Gastrocnemius medialis (tissue), 4 donors: Measurements from ENCODE around the gene LCK. TPM values are rescaled to one million over a fixed set of nuclear protein-coding genes. Genes with fewer than 3 reads are reported as not detected.

Experiments
- ATAC-seq, 2 donors: fragments of 150-250 bp; one replicate each; pipeline ENCODE4 v1.9.1; 2016
- DNase-seq, 2 donors: peaks; one replicate each; pipeline ENCODE4 v3.0.0-alpha.2; 2019
- H3K27ac ChIP-seq, 4 donors: fragments of 200-600 bp; sonication (generic); 1 replicate in 1 of 4; 2 replicates in 3 of 4; pipeline ENCODE4 v1.5.1; 2016 to 2018; ENCODE audit warnings: mild to moderate bottlenecking in 2 of 4, moderate library complexity in 1 of 4
- H3K27me3 ChIP-seq, 3 donors: fragments of 200-600 bp; sonication (generic) in 2 of 3; 1 replicate in 1 of 3; 2 replicates in 2 of 3; pipeline versions ENCODE4 v1.5.1 to v1.6.0; 2016 to 2019; ENCODE audit warnings: mild to moderate bottlenecking in 1 of 3, moderate library complexity in 1 of 3
- H3K36me3 ChIP-seq, 2 donors: fragments of 200-600 bp; sonication (generic) in 1 of 2; one replicate each; pipeline ENCODE4 v1.5.1; 2017 to 2018
- H3K4me1 ChIP-seq, 2 donors: fragments of 200-600 bp; sonication (generic) in 1 of 2; one replicate each; pipeline ENCODE4 v1.5.1; 2016 to 2017; ENCODE audit warnings: mild to moderate bottlenecking in 2 of 2
- H3K4me3 ChIP-seq, 4 donors: fragments of 200-600 bp; sonication (generic) in 3 of 4; 1 replicate in 1 of 4; 2 replicates in 3 of 4; pipeline ENCODE4 v1.5.1; 2016 to 2019; ENCODE audit warnings: mild to moderate bottlenecking in 2 of 4
- H3K9me3 ChIP-seq, 3 donors: fragments of 200-600 bp; sonication (generic) in 2 of 3; 1 replicate in 1 of 3; 2 replicates in 2 of 3; pipeline ENCODE4 v1.5.1; 2016 to 2019
- POLR2A ChIP-seq, 2 donors: fragments of 450-650 bp; IDR thresholded peaks; one replicate each; pipeline ENCODE4 v1.6.1; 2017; ENCODE audit warnings: antibody characterized with exemption in 2 of 2, mild to moderate bottlenecking in 2 of 2, moderate library complexity in 2 of 2
- in situ Hi-C, 4 donors: fragments of 200-750 bp; cut with MboI; loops; one replicate each; pipeline versions ENCODE4 v1.15.0 to v1.8.0; 2017; ENCODE audit warnings: low sequenced_read_pairs in 4 of 4
- intact Hi-C: fragments of 100-400 bp; cut with DNase I; formaldehyde crosslinking; loops from one replicate; pipeline ENCODE4 v1.15.1; 2023; ENCODE audit warnings: low total_unique reads
- total RNA-seq, 4 donors: library from RNA; depleted of rRNA; stranded (reverse); fragments of >200 nt; gene quantifications; one replicate each; pipeline versions ENCODE4 v1.1.0 to v1.2.3, GENCODE V29; 2016
- TF ChIP-seq, protein P1 (sequence below), 5 experiments: fragments of 450-650 bp in 3 of 5; fragments of 200-600 bp in 2 of 5; sonication (generic) in 2 of 5; IDR thresholded peaks in 4 of 5; conservative IDR thresholded peaks in 1 of 5; 1 replicate in 4 of 5; 2 replicates in 1 of 5; pipeline ENCODE4 v1.5.1; 2016 to 2019; ENCODE audit warnings: antibody characterized with exemption in 5 of 5, mild to moderate bottlenecking in 3 of 5, moderate library complexity in 3 of 5

LCK gene
- total RNA-seq, 4 donors from 2014 or later: 0.66 to 1.6 TPM; not detected in 2

DNA sequence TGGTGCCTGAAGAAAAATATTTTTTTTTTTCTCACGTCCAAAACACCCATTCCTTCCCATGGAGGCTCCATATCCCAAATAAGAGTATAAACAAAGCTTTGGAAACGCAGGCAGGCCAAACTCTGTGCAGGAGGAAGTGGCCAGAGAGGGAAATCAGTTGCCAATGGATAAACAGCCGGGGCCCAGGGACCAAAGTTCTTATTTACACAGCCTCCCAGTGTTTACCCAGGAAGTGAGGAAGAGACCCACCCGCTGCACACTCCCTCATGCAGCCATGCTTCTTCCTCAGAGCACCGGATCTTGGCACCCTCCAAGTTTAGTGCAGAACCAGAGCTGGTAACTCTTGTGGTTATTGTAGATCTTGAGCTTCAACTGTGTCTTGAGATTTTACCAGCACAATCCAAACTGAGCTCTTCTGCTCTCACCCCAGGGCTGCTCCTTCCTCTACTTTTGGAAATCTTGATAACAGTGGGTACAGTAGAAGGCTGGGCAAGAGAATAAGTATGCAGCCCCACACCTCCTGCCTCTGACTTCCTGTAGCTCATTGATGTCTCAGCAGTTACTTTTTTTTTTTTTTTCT, 70.7 kb downstream of the LCK start:
- in situ Hi-C loops: no loop called here
- no peaks in the 10 kb centered on the region for H3K9me3 ChIP-seq

DNA sequence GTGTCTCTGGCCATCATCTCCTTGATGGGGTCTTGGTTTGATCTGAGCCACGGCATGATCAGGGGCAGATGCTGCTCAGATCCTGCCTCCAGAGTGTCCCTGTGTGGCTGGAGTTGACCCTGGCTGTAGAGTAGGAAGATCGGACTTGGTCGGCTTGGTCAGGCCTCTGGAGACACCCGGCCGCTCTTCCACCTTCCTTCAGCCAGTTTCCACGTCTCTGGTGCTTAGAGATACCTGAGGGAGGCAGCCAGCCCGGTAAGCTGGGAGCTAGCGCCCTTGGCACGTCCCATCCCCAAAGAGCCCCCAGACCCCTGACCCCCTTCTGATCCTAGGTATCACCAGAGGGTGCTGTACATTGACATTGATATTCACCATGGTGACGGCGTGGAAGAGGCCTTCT, 76.1 kb downstream of the LCK start:
- H3K9me3 ChIP-seq: no peaks in the 10 kb centered on the region
- no peak for TF ChIP-seq POLR2A (IDR thresholded peaks at IDR 0.05)
- TF ChIP-seq, protein P1, sequence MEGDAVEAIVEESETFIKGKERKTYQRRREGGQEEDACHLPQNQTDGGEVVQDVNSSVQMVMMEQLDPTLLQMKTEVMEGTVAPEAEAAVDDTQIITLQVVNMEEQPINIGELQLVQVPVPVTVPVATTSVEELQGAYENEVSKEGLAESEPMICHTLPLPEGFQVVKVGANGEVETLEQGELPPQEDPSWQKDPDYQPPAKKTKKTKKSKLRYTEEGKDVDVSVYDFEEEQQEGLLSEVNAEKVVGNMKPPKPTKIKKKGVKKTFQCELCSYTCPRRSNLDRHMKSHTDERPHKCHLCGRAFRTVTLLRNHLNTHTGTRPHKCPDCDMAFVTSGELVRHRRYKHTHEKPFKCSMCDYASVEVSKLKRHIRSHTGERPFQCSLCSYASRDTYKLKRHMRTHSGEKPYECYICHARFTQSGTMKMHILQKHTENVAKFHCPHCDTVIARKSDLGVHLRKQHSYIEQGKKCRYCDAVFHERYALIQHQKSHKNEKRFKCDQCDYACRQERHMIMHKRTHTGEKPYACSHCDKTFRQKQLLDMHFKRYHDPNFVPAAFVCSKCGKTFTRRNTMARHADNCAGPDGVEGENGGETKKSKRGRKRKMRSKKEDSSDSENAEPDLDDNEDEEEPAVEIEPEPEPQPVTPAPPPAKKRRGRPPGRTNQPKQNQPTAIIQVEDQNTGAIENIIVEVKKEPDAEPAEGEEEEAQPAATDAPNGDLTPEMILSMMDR (IDR thresholded peaks at IDR 0.05 in 4 of 5, conservative IDR thresholded peaks at IDR 0.05 in 1 of 5): no peak

More for the DNA sequence above, 70.7 kb downstream of the LCK start:
- peaks cover 0 to 32% of the 10 kb centered on the region in 2 donors for H3K36me3 ChIP-seq
- DNase-seq: no peak
- H3K27ac ChIP-seq: no peak overlapping the region
- no peak for ATAC-seq
- TF ChIP-seq, protein P1 (IDR thresholded peaks at IDR 0.05 in 4 of 5, conservative IDR thresholded peaks at IDR 0.05 in 1 of 5): no peak
- no peak for TF ChIP-seq POLR2A (IDR thresholded peaks at IDR 0.05)
- intact Hi-C loops: no loop called here
- no peak overlapping the region for H3K4me3 ChIP-seq
- no peaks in the 10 kb centered on the region for H3K27me3 ChIP-seq
- H3K4me1 ChIP-seq: no peaks in the 10 kb centered on the region

DNA sequence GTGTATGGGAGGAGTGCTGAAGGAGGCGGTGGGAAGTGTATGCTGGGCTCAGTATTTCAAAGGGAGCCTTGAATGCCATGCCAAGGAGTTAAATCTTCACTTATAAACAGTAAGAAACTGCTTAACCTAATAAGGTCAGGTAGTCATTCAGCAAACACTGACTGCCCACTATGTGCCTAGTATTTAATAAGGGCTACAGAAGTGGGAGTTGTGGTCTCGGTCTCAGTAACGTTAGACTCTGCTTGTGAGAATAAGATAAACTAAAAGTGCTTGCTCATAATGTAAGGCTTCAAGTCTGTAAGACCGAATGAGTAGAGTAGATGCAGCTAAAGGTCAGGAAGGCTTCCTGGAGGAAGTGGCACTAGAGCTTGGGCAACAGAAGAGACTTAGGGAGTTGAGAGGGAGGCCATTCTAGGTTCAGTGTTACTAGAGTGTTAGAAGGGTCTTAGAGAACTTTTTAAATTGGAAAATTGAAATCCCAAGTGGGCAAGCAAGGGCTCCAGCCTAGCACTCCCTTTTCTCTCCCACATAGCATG, 78.9 kb downstream of the LCK start:
- DNase-seq: no peak
- in situ Hi-C loops (no loop called here), intact Hi-C loops (no loop called here)
- Histone ChIP-seq H3K4me1 (no peaks in the 10 kb centered on the region), H3K27me3 (no peaks in the 10 kb centered on the region), H3K9me3 (no peaks in the 10 kb centered on the region), H3K4me3 (no peak overlapping the region), H3K27ac (no peak overlapping the region), H3K36me3 (peaks cover 0 to 61% of the 10 kb centered on the region in 2 donors)
- TF ChIP-seq POLR2A (IDR thresholded peaks at IDR 0.05): no peak
- TF ChIP-seq, protein P1 (IDR thresholded peaks at IDR 0.05 in 4 of 5, conservative IDR thresholded peaks at IDR 0.05 in 1 of 5): no peak
- no peak for ATAC-seq

More for the DNA sequence above, 76.1 kb downstream of the LCK start:
- Histone ChIP-seq H3K27ac (no peak overlapping the region), H3K27me3 (no peaks in the 10 kb centered on the region), H3K4me1 (no peaks in the 10 kb centered on the region), H3K4me3 (no peak overlapping the region), H3K36me3 (peaks cover 0 to 64% of the 10 kb centered on the region in 2 donors)
- no peak for ATAC-seq
- in situ Hi-C loops (no loop called here), intact Hi-C loops (no loop called here)
- DNase-seq: no peak

DNA sequence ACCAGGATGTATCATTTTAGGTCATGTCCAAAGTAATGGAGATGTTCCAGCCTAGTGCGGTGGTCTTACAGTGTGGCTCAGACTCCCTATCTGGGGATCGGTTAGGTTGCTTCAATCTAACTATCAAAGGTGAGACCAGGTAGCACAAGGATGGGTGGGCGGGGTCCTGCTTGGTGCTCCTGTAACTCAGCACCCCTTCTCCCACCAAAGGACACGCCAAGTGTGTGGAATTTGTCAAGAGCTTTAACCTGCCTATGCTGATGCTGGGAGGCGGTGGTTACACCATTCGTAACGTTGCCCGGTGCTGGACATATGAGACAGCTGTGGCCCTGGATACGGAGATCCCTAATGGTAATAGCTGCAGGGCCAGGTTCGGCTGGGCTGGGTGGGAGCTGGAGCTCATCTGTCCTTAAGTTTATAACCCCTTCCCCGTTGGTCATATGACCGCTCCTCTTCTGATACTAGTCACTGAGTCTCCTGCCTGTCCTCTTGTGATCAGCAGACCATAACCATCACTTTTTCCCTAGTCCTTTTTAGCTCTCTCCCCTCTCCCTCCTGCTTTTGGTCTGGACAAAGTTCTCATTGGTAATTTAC, 79.6 kb downstream of the LCK start:
- H3K4me1 ChIP-seq: no peaks in the 10 kb centered on the region
- no peak for TF ChIP-seq POLR2A (IDR thresholded peaks at IDR 0.05)
- TF ChIP-seq, protein P1 (IDR thresholded peaks at IDR 0.05 in 4 of 5, conservative IDR thresholded peaks at IDR 0.05 in 1 of 5): no peak
- H3K36me3 ChIP-seq: peaks cover 0 to 59% of the 10 kb centered on the region in 2 donors
- no peaks in the 10 kb centered on the region for H3K27me3 ChIP-seq
- intact Hi-C loops: no loop called here
- H3K4me3 ChIP-seq: no peak overlapping the region
- H3K9me3 ChIP-seq: no peaks in the 10 kb centered on the region
- DNase-seq: no peak
- in situ Hi-C loops: no loop called here
- no peak for ATAC-seq
- no peak overlapping the region for H3K27ac ChIP-seq
